Sigmoid colon (tissue), 7 donors: Measurements from ENCODE around the gene RBBP8. TPM values are rescaled to one million over a fixed set of nuclear protein-coding genes. Genes with fewer than 3 reads are reported as not detected.
A peak's percentile ranks its signal among the peaks of the same experiment; 100 is the strongest.

Experiments used
- DNase-seq: peaks from one replicate; pipeline ENCODE4 v3.0.0-alpha.2; 2019
- H3K27ac ChIP-seq, 4 donors: fragments of 200-600 bp; sonication (generic); one replicate each; pipeline ENCODE4 v1.5.1; 2016 to 2019; ENCODE audit warnings: mild to moderate bottlenecking in 1 of 4
- H3K27me3 ChIP-seq, 3 donors: fragments of 200-600 bp; sonication (generic); one replicate each; pipeline ENCODE4 v1.5.1; 2019; ENCODE audit warnings: mild to moderate bottlenecking in 1 of 3
- H3K36me3 ChIP-seq, 4 donors: fragments of 200-600 bp; sonication (generic); one replicate each; pipeline ENCODE4 v1.5.1; 2016 to 2019
- H3K4me1 ChIP-seq, 4 donors: fragments of 200-600 bp; sonication (generic); one replicate each; pipeline ENCODE4 v1.5.1; 2017 to 2019
- H3K4me3 ChIP-seq, 4 donors: fragments of 200-600 bp; sonication (generic); one replicate each; pipeline ENCODE4 v1.5.1; 2017 to 2019; ENCODE audit warnings: mild to moderate bottlenecking in 2 of 4, moderate library complexity in 1 of 4
- H3K9me3 ChIP-seq, 4 donors: fragments of 200-600 bp in 3 of 4; sonication (generic) in 3 of 4; one replicate each; pipeline versions ENCODE4 v1.5.1 to v1.6.1; 2013 to 2019
- EP300 ChIP-seq, 4 donors: sonication (generic); formaldehyde crosslinking; IDR thresholded peaks; one replicate each; pipeline ENCODE4 v1.6.1; 2017; ENCODE audit warnings: antibody characterized with exemption in 4 of 4
- POLR2A ChIP-seq, 2 donors: fragments of 450-650 bp; IDR thresholded peaks; one replicate each; pipeline ENCODE4 v1.6.1; 2016; ENCODE audit warnings: antibody characterized with exemption in 2 of 2, mild to moderate bottlenecking in 2 of 2, moderate library complexity in 2 of 2
- POLR2AphosphoS5 ChIP-seq, 4 donors: sonication (generic); formaldehyde crosslinking; IDR thresholded peaks; one replicate each; pipeline ENCODE4 v1.6.1; 2017; ENCODE audit warnings: antibody characterized with exemption in 4 of 4
- WGBS, 2 donors: extraction: QIAGEN DNeasy Blood & Tissue Kit; methylation state at CpG; one replicate each; pipeline ENCODE4 v1.1.7; 2013; 5-methylcytosine and 5-hydroxymethylcytosine counted together
- intact Hi-C: fragments of 100-400 bp; cut with DNase I; formaldehyde crosslinking; loops from one replicate; pipeline ENCODE4 v1.15.1; 2023
- polyA plus RNA-seq, 3 donors: library from polyadenylated mRNA; stranded (reverse); fragments of 200-250 nt; gene quantifications; one replicate each; pipeline ENCODE4 v1.2.3, GENCODE V29; 2013
- total RNA-seq, 4 donors: library from RNA; depleted of rRNA; stranded (reverse); fragments of >200 nt; gene quantifications; one replicate each; pipeline ENCODE4 v1.1.0, GENCODE V29; 2016
- TF ChIP-seq, protein P1 (sequence below), 4 experiments: fragments of 450-650 bp in 3 of 4; fragments of 200-600 bp in 1 of 4; IDR thresholded peaks; one replicate each; pipeline ENCODE4 v1.5.1; 2016 to 2019; ENCODE audit warnings: antibody characterized with exemption in 4 of 4, mild to moderate bottlenecking in 3 of 4, moderate library complexity in 2 of 4
- donor health status: healthy with polysubstance abuse.
- donor health status: Bipolar disorder and iron deficiency.
- donor health status: healthy.

Gene RBBP8
- total and polyA plus RNA-seq, 7 donors = 10.3 to 30.7 (median 22.7) TPM

DNA sequence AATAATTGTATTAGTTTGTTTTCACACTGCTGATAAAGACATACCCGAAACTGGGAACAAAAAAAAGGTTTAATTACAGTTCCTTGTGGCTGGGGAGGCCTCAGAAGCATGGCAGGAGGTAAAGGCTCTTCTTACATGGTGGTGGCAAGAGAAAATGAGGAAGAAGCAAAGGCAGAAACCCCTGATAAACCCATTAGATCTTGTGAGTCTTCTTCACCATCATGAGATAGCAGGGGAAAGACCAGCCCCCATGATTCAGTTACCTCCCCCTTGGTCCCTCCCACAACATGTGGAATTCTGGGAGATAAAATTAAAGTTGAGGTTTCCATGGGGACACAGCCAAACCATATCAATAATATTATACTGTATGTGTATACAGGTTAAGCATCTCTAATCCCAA, 128.9 kb downstream of the RBBP8 start:
- DNase-seq = no peak
- intact Hi-C loops = no loop called here
- H3K4me1 ChIP-seq = peaks cover 0 to 7% (median 0%) of the 10 kb centered on the region in 4 donors
- H3K36me3 ChIP-seq = no peaks in the 10 kb centered on the region
- 64 to 84% methylated on average over 1 of the region's 1 CpG for WGBS, 2 donors
- H3K9me3 ChIP-seq = no peaks in the 10 kb centered on the region
- H3K27ac ChIP-seq = no peak overlapping the region
- H3K27me3 ChIP-seq = no peaks in the 10 kb centered on the region
- TF ChIP-seq EP300 (IDR thresholded peaks at IDR 0.05) = no peak
- TF ChIP-seq, protein P1, sequence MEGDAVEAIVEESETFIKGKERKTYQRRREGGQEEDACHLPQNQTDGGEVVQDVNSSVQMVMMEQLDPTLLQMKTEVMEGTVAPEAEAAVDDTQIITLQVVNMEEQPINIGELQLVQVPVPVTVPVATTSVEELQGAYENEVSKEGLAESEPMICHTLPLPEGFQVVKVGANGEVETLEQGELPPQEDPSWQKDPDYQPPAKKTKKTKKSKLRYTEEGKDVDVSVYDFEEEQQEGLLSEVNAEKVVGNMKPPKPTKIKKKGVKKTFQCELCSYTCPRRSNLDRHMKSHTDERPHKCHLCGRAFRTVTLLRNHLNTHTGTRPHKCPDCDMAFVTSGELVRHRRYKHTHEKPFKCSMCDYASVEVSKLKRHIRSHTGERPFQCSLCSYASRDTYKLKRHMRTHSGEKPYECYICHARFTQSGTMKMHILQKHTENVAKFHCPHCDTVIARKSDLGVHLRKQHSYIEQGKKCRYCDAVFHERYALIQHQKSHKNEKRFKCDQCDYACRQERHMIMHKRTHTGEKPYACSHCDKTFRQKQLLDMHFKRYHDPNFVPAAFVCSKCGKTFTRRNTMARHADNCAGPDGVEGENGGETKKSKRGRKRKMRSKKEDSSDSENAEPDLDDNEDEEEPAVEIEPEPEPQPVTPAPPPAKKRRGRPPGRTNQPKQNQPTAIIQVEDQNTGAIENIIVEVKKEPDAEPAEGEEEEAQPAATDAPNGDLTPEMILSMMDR (IDR thresholded peaks at IDR 0.05) = no peak
- TF ChIP-seq POLR2AphosphoS5 (IDR thresholded peaks at IDR 0.05) = no peak
- TF ChIP-seq POLR2A (IDR thresholded peaks at IDR 0.05) = no peak
- no peak overlapping the region for H3K4me3 ChIP-seq

DNA sequence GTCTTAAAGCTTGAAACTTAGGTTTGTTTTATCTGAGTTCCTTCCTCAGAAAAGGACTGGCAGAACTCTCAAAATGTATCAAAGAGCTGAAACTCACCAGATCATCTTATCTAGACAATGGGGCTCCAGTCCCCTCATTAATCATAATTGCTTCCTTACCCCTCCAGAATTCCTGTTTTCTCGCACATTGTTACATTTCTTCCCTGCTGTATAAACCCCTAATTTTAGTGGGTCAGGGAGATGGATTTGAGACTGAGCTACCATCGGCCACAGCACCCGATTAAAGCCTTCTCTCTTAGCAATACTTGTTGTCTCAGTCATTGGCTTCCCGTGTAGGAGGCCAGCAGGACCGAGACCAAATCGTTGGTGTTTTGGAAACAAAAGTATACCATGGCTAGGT, 130.4 kb downstream of the RBBP8 start:
- Histone ChIP-seq H3K27me3 (no peaks in the 10 kb centered on the region), H3K4me3 (no peak overlapping the region), H3K27ac (no peak overlapping the region), H3K36me3 (no peaks in the 10 kb centered on the region), H3K4me1 (peaks cover 0 to 7% (median 0%) of the 10 kb centered on the region in 4 donors), H3K9me3 (no peaks in the 10 kb centered on the region)
- 94 to 98% methylated on average over 6 of the region's 6 CpGs for WGBS, 2 donors
- intact Hi-C loops = no loop called here
- DNase-seq = no peak
- no peak for TF ChIP-seq EP300 (IDR thresholded peaks at IDR 0.05)
- TF ChIP-seq POLR2A (IDR thresholded peaks at IDR 0.05) = no peak
- TF ChIP-seq, protein P1 (IDR thresholded peaks at IDR 0.05) = no peak
- no peak for TF ChIP-seq POLR2AphosphoS5 (IDR thresholded peaks at IDR 0.05)

DNA sequence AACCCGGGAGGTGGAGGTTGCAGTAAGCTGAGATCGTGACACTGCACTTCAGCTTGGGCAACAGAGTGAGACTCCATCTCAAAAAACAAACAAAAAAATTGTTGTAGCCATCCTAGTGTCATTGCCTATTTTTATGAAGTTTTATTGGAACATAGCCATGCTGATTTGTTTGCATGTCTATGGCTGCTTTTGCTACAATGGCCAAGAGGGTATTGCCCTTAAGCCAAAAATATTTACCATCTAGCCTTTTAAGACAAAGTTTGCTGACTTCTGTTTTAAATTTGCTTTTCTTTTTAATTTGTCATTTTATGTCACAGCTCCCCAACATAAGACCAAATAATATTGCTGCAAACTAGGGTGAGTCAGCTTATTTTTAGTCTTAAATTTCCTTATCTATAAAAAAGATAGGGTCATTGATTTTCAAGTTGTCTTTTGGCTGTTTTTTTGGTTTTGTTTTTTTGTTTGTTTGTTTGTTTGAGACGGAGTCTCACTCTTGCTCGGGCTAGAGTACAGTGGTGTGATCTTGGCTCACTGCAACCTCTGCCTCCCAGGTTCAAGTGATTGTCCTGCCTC, 132.2 kb downstream of the RBBP8 start:
- WGBS, 2 donors = 82 to 94% methylated on average over 4 of the region's 4 CpGs
- H3K27me3 ChIP-seq = no peaks in the 10 kb centered on the region
- no peak overlapping the region for H3K4me3 ChIP-seq
- no peaks in the 10 kb centered on the region for H3K36me3 ChIP-seq
- H3K9me3 ChIP-seq = no peaks in the 10 kb centered on the region
- no peak for DNase-seq
- H3K4me1 ChIP-seq = peaks cover 0 to 7% (median 0%) of the 10 kb centered on the region in 4 donors
- intact Hi-C loops = no loop called here
- H3K27ac ChIP-seq = no peak overlapping the region
- TF ChIP-seq EP300 (IDR thresholded peaks at IDR 0.05) = no peak
- TF ChIP-seq POLR2A (IDR thresholded peaks at IDR 0.05) = no peak
- no peak for TF ChIP-seq POLR2AphosphoS5 (IDR thresholded peaks at IDR 0.05)
- TF ChIP-seq, protein P1 (IDR thresholded peaks at IDR 0.05) = no peak

DNA sequence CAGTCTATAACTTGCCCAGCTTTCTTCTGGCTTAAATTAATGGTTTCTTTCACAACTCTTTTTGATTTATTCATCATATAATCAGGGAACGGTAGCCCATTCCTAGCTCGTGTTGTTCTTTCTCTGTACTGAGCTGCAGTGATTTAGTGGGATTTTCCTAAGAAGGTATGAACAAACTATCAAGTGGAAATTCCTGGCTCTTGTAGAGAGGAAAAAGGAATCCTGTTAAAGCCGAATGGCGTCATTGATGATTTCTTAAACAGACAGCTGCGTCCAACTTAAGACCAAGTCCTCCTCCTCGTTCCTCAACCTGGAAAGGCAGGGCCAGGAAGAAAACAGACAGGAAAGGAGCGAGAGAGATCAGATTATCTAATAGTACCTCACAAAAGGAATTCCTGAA, 132.9 kb downstream of the RBBP8 start:
- intact Hi-C loops = no loop called here
- H3K9me3 ChIP-seq = no peaks in the 10 kb centered on the region
- H3K27me3 ChIP-seq = no peaks in the 10 kb centered on the region
- H3K4me1 ChIP-seq = peaks cover 0 to 7% (median 0%) of the 10 kb centered on the region in 4 donors
- H3K36me3 ChIP-seq = no peaks in the 10 kb centered on the region
- no peak overlapping the region for H3K27ac ChIP-seq
- 86 to 94% methylated on average over 7 of the region's 7 CpGs for WGBS, 2 donors
- TF ChIP-seq, protein P1 (IDR thresholded peaks at IDR 0.05) = no peak
- peak in 1 of 4 donors; percentile 14 for TF ChIP-seq POLR2AphosphoS5 (IDR thresholded peaks at IDR 0.05)
- TF ChIP-seq POLR2A (IDR thresholded peaks at IDR 0.05) = no peak
- no peak for DNase-seq
- no peak overlapping the region for H3K4me3 ChIP-seq

DNA sequence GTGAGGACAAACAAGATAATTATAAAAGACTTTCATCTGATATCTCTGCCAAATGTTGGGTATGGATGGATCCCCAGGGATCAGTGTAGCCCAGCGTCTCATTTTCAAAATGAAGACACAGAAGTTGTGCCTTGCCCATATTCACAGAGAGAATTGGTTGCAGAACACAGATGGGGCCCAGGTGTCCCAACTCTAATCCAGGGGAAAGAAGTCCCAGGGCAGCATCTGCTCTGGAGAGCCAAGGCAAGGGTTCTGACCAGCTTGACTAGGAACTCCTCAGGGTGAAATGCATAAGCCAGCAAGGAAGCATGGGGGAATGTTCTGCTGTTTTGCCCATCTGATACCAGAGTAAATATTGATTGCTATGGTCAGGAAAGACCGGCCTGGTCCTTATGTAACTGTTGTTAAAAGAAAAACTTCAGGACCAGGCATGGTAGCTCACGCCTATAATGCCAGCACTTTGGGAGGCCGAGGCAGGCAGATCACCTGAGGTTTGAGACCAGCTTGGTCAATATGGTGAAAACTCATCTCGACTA, 133.4 kb downstream of the RBBP8 start:
- Histone ChIP-seq H3K9me3 (no peaks in the 10 kb centered on the region), H3K27me3 (no peaks in the 10 kb centered on the region), H3K4me3 (no peak overlapping the region), H3K36me3 (no peaks in the 10 kb centered on the region), H3K4me1 (peaks cover 0 to 7% (median 0%) of the 10 kb centered on the region in 4 donors), H3K27ac (no peak overlapping the region)
- no peak for TF ChIP-seq POLR2A (IDR thresholded peaks at IDR 0.05)
- TF ChIP-seq, protein P1 (IDR thresholded peaks at IDR 0.05) = no peak
- TF ChIP-seq POLR2AphosphoS5 (IDR thresholded peaks at IDR 0.05) = no peak
- no peak for TF ChIP-seq EP300 (IDR thresholded peaks at IDR 0.05)
- no peak for DNase-seq
- 96% methylated on average over 5 of the region's 5 CpGs for WGBS, 2 donors
- intact Hi-C loops = no loop called here
